CD4-positive, alpha-beta T cell (primary cell): ENCODE results near the gene CCBE1. TPM values are rescaled to one million over a fixed set of nuclear protein-coding genes. Genes with fewer than 3 reads are reported as not detected.

ENCODE experiments used
- ATAC-seq: fragments of 200-7000 bp; cut with Tn5 transposase; one replicate; pipeline ENCODE4 v1.10.0; 2022; ENCODE audit warnings: mild to moderate bottlenecking; ENCODE audit not compliant: poor library complexity
- CTCF ChIA-PET: fragments of 350-600 bp; sonication (Branson Sonifier 250); formaldehyde crosslinking; loops from one replicate; lab custom pipeline; 2021; ENCODE audit warnings: antibody characterized with exemption, inconsistent platforms; lab: Charles Lee
- POLR2A ChIA-PET: fragments of 350-600 bp; sonication (Branson Sonifier 250); formaldehyde crosslinking; loops from one replicate; lab custom pipeline; 2021; ENCODE audit warnings: antibody characterized with exemption, inconsistent platforms; lab: Charles Lee
- DNase-seq, 14 experiments: peaks; one replicate each; pipeline ENCODE4 v3.0.0-alpha.2; 2013 to 2020; ENCODE audit warnings: mixed read lengths in 2 of 14
- H3K27ac ChIP-seq, 2 donors: one replicate each; pipeline versions ENCODE4 v1.5.1 to v1.7.0; 2013; ENCODE audit warnings: low read length in 2 of 2, low read depth in 1 of 2, mild to moderate bottlenecking in 1 of 2
- H3K27me3 ChIP-seq, 2 experiments: 1 replicate in 1 of 2; 2 replicates in 1 of 2; pipeline versions ENCODE4 v1.6.1 to v1.7.0; 2013; ENCODE audit warnings: low read length in 2 of 2, control low read depth in 1 of 2, mild to moderate bottlenecking in 1 of 2, moderate library complexity in 1 of 2; ENCODE audit not compliant: insufficient read depth in 2 of 2, control insufficient read depth in 1 of 2
- H3K36me3 ChIP-seq: one replicate; pipeline ENCODE4 v1.6.1; 2013; ENCODE audit warnings: low read length, control low read depth; ENCODE audit not compliant: insufficient read depth
- H3K4me1 ChIP-seq: one replicate; pipeline ENCODE4 v1.6.1; 2013; ENCODE audit warnings: low read length, control low read depth; ENCODE audit not compliant: insufficient read depth
- H3K4me3 ChIP-seq: one replicate; pipeline ENCODE4 v1.5.1; 2013; ENCODE audit warnings: mild to moderate bottlenecking, low read length, moderate library complexity
- H3K9me3 ChIP-seq, 2 experiments: 1 replicate in 1 of 2; 2 replicates in 1 of 2; pipeline versions ENCODE4 v1.6.1 to v1.7.0; 2013; ENCODE audit warnings: low read length in 2 of 2, mild to moderate bottlenecking in 2 of 2, control low read depth in 1 of 2, moderate library complexity in 1 of 2; ENCODE audit not compliant: control insufficient read depth in 1 of 2, insufficient read depth in 1 of 2
- H3K27ac Mint-ChIP-seq: one replicate; pipeline ENCODE4 v1.8.0; 2020; ENCODE audit warnings: mixed read lengths
- H3K27me3 Mint-ChIP-seq: one replicate; pipeline ENCODE4 v1.8.0; 2021; ENCODE audit warnings: mixed read lengths
- H3K36me3 Mint-ChIP-seq: one replicate; pipeline ENCODE4 v1.8.0; 2021; ENCODE audit warnings: low read depth, mixed read lengths
- H3K4me1 Mint-ChIP-seq: one replicate; pipeline ENCODE4 v1.8.0; 2021; ENCODE audit warnings: low read depth, mixed read lengths
- H3K4me3 Mint-ChIP-seq: one replicate; pipeline ENCODE4 v1.8.0; 2020; ENCODE audit warnings: mild to moderate bottlenecking, mixed read lengths
- H3K9me3 Mint-ChIP-seq: one replicate; pipeline ENCODE4 v1.8.0; 2020; ENCODE audit warnings: mixed read lengths
- intact Hi-C, 2 experiments: fragments of 100-400 bp; cut with DNase I in 1 of 2; cut with micrococcal nuclease in 1 of 2; formaldehyde crosslinking; loops; one replicate each; pipeline versions ENCODE4 v1.15.1 to v1.9.0; 2023 to 2025; cut with DNase I, micrococcal nuclease
- total RNA-seq, 174 experiments: library from RNA in 2 of 174; stranded (reverse) in 2 of 174; gene quantifications; one replicate each; pipeline ENCODE4 v1.2.3 and lab custom pipeline; 2021 to 2026
- TF ChIP-seq, protein P1 (sequence below): fragments of 200-600 bp; IDR thresholded peaks from one replicate; pipeline ENCODE4 v1.8.0; 2022; ENCODE audit warnings: antibody characterized with exemption, mild to moderate bottlenecking

Gene CCBE1
- total RNA-seq, 2 experiments from 2014 or later = not detected

- ChIA-PET CTCF (no interaction called here), POLR2A (no interaction called here)
- no peaks in the 10 kb centered on the region for H3K9me3 Mint-ChIP-seq
Measured at GRCh38 chr18:59451073-59451472, 246.2 kb downstream of the CCBE1 start.

DNA sequence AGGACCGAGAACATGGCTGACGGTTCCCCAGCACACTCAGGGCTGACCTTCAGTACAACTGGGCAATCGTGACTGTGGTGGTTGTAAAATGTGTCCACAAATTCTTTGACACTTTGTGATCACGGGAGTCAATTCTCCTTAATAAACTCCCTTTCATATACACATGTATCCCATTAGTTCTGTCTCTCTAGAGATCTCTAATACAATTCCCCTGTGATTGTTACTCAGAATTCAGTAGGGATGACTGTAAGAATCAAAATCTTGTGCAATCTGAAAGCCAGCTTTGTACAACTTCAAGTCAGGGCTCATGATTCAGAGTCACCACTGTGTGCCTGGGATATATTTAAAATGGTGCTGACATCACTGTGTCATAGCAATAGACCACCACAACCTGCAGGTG, 248.7 kb downstream of the CCBE1 start:
- Mint-ChIP-seq H3K36me3 (no peaks in the 10 kb centered on the region), H3K4me1 (no peaks in the 10 kb centered on the region), H3K4me3 (no peak overlapping the region), H3K9me3 (no peaks in the 10 kb centered on the region), H3K27ac (no peak overlapping the region), H3K27me3 (peaks cover 19% of the 10 kb centered on the region)
- TF ChIP-seq, protein P1, sequence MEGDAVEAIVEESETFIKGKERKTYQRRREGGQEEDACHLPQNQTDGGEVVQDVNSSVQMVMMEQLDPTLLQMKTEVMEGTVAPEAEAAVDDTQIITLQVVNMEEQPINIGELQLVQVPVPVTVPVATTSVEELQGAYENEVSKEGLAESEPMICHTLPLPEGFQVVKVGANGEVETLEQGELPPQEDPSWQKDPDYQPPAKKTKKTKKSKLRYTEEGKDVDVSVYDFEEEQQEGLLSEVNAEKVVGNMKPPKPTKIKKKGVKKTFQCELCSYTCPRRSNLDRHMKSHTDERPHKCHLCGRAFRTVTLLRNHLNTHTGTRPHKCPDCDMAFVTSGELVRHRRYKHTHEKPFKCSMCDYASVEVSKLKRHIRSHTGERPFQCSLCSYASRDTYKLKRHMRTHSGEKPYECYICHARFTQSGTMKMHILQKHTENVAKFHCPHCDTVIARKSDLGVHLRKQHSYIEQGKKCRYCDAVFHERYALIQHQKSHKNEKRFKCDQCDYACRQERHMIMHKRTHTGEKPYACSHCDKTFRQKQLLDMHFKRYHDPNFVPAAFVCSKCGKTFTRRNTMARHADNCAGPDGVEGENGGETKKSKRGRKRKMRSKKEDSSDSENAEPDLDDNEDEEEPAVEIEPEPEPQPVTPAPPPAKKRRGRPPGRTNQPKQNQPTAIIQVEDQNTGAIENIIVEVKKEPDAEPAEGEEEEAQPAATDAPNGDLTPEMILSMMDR = no peak
- Histone ChIP-seq H3K36me3 (no peaks in the 10 kb centered on the region), H3K4me1 (no peaks in the 10 kb centered on the region), H3K4me3 (no peak overlapping the region), H3K27ac (no peak overlapping the region), H3K9me3 (peaks cover 0 to 4% of the 10 kb centered on the region in 2 experiments), H3K27me3 (peaks cover 0 to 4% of the 10 kb centered on the region in 2 experiments)
- CTCF ChIA-PET = no interaction called here
- intact Hi-C loops = no loop called here
- no peak for DNase-seq
- POLR2A ChIA-PET = no interaction called here
- no peak for ATAC-seq

More at GRCh38 chr18:59451073-59451472, 246.2 kb downstream of the CCBE1 start:
- peaks cover 0 to 4% of the 10 kb centered on the region in 2 experiments for H3K9me3 ChIP-seq
- Mint-ChIP-seq H3K4me3 (no peak overlapping the region), H3K27me3 (peaks cover 17% of the 10 kb centered on the region), H3K36me3 (no peaks in the 10 kb centered on the region), H3K4me1 (no peaks in the 10 kb centered on the region), H3K27ac (no peak overlapping the region)
- H3K4me1 ChIP-seq = no peaks in the 10 kb centered on the region
- H3K27ac ChIP-seq = no peak overlapping the region
- no peaks in the 10 kb centered on the region for H3K36me3 ChIP-seq
- no peak for ATAC-seq
- intact Hi-C loops = no loop called here
- peaks cover 0 to 4% of the 10 kb centered on the region in 2 experiments for H3K27me3 ChIP-seq
- no peak for DNase-seq
- H3K4me3 ChIP-seq = no peak overlapping the region
- TF ChIP-seq, protein P1 = no peak

GRCh38 chr18:59446012-59446411, 251.2 kb downstream of the CCBE1 start:
- intact Hi-C loops = no loop called here
- no peaks in the 10 kb centered on the region for H3K4me1 ChIP-seq
- peaks cover 19% of the 10 kb centered on the region for H3K27me3 Mint-ChIP-seq
- no peaks in the 10 kb centered on the region for H3K4me1 Mint-ChIP-seq
- no peak overlapping the region for H3K4me3 Mint-ChIP-seq
- DNase-seq = no peak
- H3K4me3 ChIP-seq = no peak overlapping the region
- ChIA-PET POLR2A (no interaction called here), CTCF (no interaction called here)
- H3K36me3 Mint-ChIP-seq = no peaks in the 10 kb centered on the region
- H3K36me3 ChIP-seq = no peaks in the 10 kb centered on the region
- peaks cover 0 to 4% of the 10 kb centered on the region in 2 experiments for H3K27me3 ChIP-seq
- no peak for ATAC-seq
- TF ChIP-seq, protein P1 = no peak
- no peak overlapping the region for H3K27ac ChIP-seq
- H3K9me3 Mint-ChIP-seq = no peaks in the 10 kb centered on the region
- H3K27ac Mint-ChIP-seq = no peak overlapping the region
- peaks cover 0 to 4% of the 10 kb centered on the region in 2 experiments for H3K9me3 ChIP-seq
